Testis (tissue), 2 donors: ENCODE results near the gene MYO9B.

Experiments used
- POLR2A ChIP-seq: fragments of 450-650 bp; IDR thresholded peaks from one replicate; pipeline ENCODE4 v1.6.1; 2017; ENCODE audit warnings: antibody characterized with exemption, mild to moderate bottlenecking, moderate library complexity
- TF ChIP-seq, protein P1 (sequence below), 3 experiments: fragments of 450-650 bp in 2 of 3; fragments of 200-600 bp in 1 of 3; sonication (generic) in 1 of 3; IDR thresholded peaks; one replicate each; pipeline ENCODE4 v1.5.1; 2016 to 2019; ENCODE audit warnings: antibody characterized with exemption in 3 of 3, mild to moderate bottlenecking in 2 of 3, moderate library complexity in 1 of 3

DNA sequence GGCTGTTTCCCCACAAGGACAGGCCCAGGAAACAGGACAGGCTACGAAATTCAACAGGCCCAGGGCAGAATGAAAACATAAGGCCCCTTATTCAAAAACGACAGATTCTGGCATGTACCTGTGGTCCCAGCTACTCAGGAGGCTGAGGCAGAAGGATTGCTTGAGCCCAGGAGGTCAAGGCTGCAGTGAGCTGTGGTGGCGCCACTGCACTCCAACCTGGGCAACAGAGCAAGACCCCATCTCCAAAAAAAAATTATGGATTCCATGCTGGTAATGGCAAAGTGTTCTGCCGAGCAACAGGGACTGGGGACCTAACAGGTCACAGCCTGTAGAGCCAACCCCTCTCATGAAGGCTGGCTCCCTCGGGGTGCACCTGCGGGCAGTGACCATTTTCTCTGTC is 87.0 kb downstream of the MYO9B start:
- TF ChIP-seq, protein P1, sequence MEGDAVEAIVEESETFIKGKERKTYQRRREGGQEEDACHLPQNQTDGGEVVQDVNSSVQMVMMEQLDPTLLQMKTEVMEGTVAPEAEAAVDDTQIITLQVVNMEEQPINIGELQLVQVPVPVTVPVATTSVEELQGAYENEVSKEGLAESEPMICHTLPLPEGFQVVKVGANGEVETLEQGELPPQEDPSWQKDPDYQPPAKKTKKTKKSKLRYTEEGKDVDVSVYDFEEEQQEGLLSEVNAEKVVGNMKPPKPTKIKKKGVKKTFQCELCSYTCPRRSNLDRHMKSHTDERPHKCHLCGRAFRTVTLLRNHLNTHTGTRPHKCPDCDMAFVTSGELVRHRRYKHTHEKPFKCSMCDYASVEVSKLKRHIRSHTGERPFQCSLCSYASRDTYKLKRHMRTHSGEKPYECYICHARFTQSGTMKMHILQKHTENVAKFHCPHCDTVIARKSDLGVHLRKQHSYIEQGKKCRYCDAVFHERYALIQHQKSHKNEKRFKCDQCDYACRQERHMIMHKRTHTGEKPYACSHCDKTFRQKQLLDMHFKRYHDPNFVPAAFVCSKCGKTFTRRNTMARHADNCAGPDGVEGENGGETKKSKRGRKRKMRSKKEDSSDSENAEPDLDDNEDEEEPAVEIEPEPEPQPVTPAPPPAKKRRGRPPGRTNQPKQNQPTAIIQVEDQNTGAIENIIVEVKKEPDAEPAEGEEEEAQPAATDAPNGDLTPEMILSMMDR (IDR thresholded peaks at IDR 0.05): no peak
- TF ChIP-seq POLR2A: no peak
